Testis (tissue), 2 donors: ENCODE measurements around the gene IMMP2L.

Experiments used
- CTCF ChIP-seq, 3 experiments: fragments of 450-650 bp in 2 of 3; fragments of 200-600 bp in 1 of 3; sonication (generic) in 1 of 3; IDR thresholded peaks; one replicate each; pipeline ENCODE4 v1.5.1; 2016 to 2019; ENCODE audit warnings: antibody characterized with exemption in 3 of 3, mild to moderate bottlenecking in 2 of 3, moderate library complexity in 1 of 3
- POLR2A ChIP-seq: fragments of 450-650 bp; IDR thresholded peaks from one replicate; pipeline ENCODE4 v1.6.1; 2017; ENCODE audit warnings: antibody characterized with exemption, mild to moderate bottlenecking, moderate library complexity

GRCh38 chr7:110779339-110779738 is 783.0 kb downstream of the IMMP2L start:
- no peak for TF ChIP-seq CTCF (IDR thresholded peaks at IDR 0.05)
- TF ChIP-seq POLR2A: no peak
